HepG2 (cell line): Measurements from ENCODE around the gene A2ML1. TPM values are rescaled to one million over a fixed set of nuclear protein-coding genes. Genes with fewer than 3 reads are reported as not detected.

Experiments
- ATAC-seq: fragments of 200-7000 bp; cut with Tn5 transposase; 3 replicates; pipeline ENCODE4 v1.9.1; 2020; ENCODE audit warnings: mild to moderate bottlenecking, moderate library complexity
- BruUV-seq: library from RNA; stranded (reverse); fragments of 400-500 nt; replicated peaks from 2 replicates; lab custom pipeline; 2021; lab: Mats Ljungman, UMichigan
- CTCF ChIA-PET: fragments of 300-600 bp; formaldehyde crosslinking; extraction: SDS; loops from one replicate; lab custom pipeline; 2021; ENCODE audit warnings: low total read pairs, inconsistent platforms, low intra/inter-chr PET ratio; lab: Yijun Ruan, JAX
- POLR2A ChIA-PET: fragments of 350-600 bp; sonication (Branson Sonifier 250); formaldehyde crosslinking; loops from one replicate; lab custom pipeline; 2020; ENCODE audit warnings: antibody characterized with exemption, inconsistent platforms; lab: Yijun Ruan, JAX
- DNase-seq: peaks from one replicate; pipeline ENCODE4 v3.0.0-alpha.2; 2015; ENCODE audit warnings: low spot score
- FAIRE-seq: peaks from 3 replicates; lab custom pipeline; 2011; peaks lifted over from hg19 to GRCh38; lab: Jason Lieb, UNC
- H2AFZ ChIP-seq: one replicate; pipeline ENCODE4 v1.6.1; 2011; ENCODE audit warnings: low read length, inconsistent platforms
- H3K27ac ChIP-seq: fragments of 300-600 bp; 3 replicates; pipeline ENCODE4 v1.8.0; 2011; ENCODE audit warnings: mixed run types, mild to moderate bottlenecking, mixed read lengths, low read length, inconsistent platforms; ENCODE audit not compliant: insufficient read depth; ENCODE audit errors: extremely low read length
- H3K27me3 ChIP-seq, 2 experiments: fragments of 200-600 bp in 1 of 2; 2 replicates in 1 of 2; 3 replicates in 1 of 2; pipeline versions ENCODE4 v1.6.0 to v1.8.0; 2011; ENCODE audit warnings: low read length in 2 of 2, mild to moderate bottlenecking in 2 of 2, moderate library complexity in 2 of 2, inconsistent platforms in 1 of 2; ENCODE audit not compliant: insufficient read depth in 2 of 2, control insufficient read depth in 1 of 2
- H3K36me3 ChIP-seq, 2 experiments: fragments of 200-600 bp in 1 of 2; replicated peaks in 1 of 2; 2 replicates in 1 of 2; 3 replicates in 1 of 2; pipeline versions ENCODE4 v1.5.1 to v1.8.0; 2011; ENCODE audit warnings: low read length in 2 of 2, inconsistent platforms in 1 of 2; ENCODE audit not compliant: insufficient read depth in 2 of 2, control insufficient read depth in 1 of 2
- H3K4me1 ChIP-seq: 2 replicates; pipeline ENCODE4 v1.5.1; 2012; ENCODE audit warnings: low read length, inconsistent platforms; ENCODE audit not compliant: insufficient read depth
- H3K4me2 ChIP-seq: 2 replicates; pipeline ENCODE4 v1.6.0; 2011; ENCODE audit warnings: low read depth, low read length, inconsistent platforms
- H3K4me3 ChIP-seq, 3 experiments: fragments of 200-600 bp in 1 of 3; sonication (generic), shearing (Covaris generic) in 1 of 3; replicated peaks in 1 of 3; 2 replicates each; pipeline ENCODE4 v1.5.1; 2011 to 2016; ENCODE audit warnings: low read length in 3 of 3, inconsistent platforms in 2 of 3, low read depth in 2 of 3, mild to moderate bottlenecking in 2 of 3, control low read depth in 1 of 3, mixed read lengths in 1 of 3; ENCODE audit not compliant: insufficient read depth in 1 of 3
- H3K79me2 ChIP-seq: one replicate; pipeline ENCODE4 v1.6.1; 2011; ENCODE audit warnings: low read length, inconsistent platforms; ENCODE audit not compliant: insufficient read depth
- H3K9ac ChIP-seq: 2 replicates; pipeline ENCODE4 v1.6.0; 2011; ENCODE audit warnings: mild to moderate bottlenecking, low read depth, low read length, inconsistent platforms; ENCODE audit not compliant: insufficient read depth
- H3K9me3 ChIP-seq: 2 replicates; pipeline ENCODE4 v1.5.1; 2012; ENCODE audit warnings: mild to moderate bottlenecking, low read length
- H4K20me1 ChIP-seq: 2 replicates; pipeline ENCODE4 v1.6.0; 2011; ENCODE audit warnings: inconsistent platforms, mild to moderate bottlenecking, low read length, moderate library complexity; ENCODE audit not compliant: insufficient read depth
- BCL6 ChIP-seq: IDR thresholded peaks from 2 replicates; pipeline ENCODE4 v1.6.1; 2016; ENCODE audit warnings: missing genetic modification reagents, missing compliant biosample characterization
- CREB1 ChIP-seq, 2 experiments: fragments of 450-650 bp in 1 of 2; IDR thresholded peaks; 2 replicates each; pipeline ENCODE4 v1.6.1; 2016 to 2017; ENCODE audit warnings: control low read depth in 1 of 2, mild to moderate bottlenecking in 1 of 2, missing compliant biosample characterization in 1 of 2, missing genetic modification characterization in 1 of 2
- ELF1 ChIP-seq: sonication (generic); formaldehyde crosslinking; IDR thresholded peaks from 2 replicates; pipeline ENCODE4 v1.4.0; 2020; ENCODE audit warnings: missing genetic modification reagents
- GABPB1 ChIP-seq: IDR thresholded peaks from 2 replicates; pipeline ENCODE4 v1.6.1; 2016; ENCODE audit warnings: mild to moderate bottlenecking, missing genetic modification reagents, moderate library complexity, missing compliant biosample characterization
- GRHL1 ChIP-seq: sonication (generic); formaldehyde crosslinking; conservative IDR thresholded peaks from 2 replicates; pipeline ENCODE4 v1.8.0; 2022; ENCODE audit warnings: missing genetic modification reagents
- HNRNPLL ChIP-seq: fragments of 200-400 bp; formaldehyde crosslinking; IDR thresholded peaks from 2 replicates; pipeline ENCODE4 v1.6.1; 2017; ENCODE audit warnings: mild to moderate bottlenecking, low read depth, low read length; ENCODE audit not compliant: poor library complexity, severe bottlenecking
- KLF16 ChIP-seq, 2 experiments: sonication (generic) in 1 of 2; formaldehyde crosslinking in 1 of 2; IDR thresholded peaks; 2 replicates each; pipeline versions ENCODE4 v1.6.1 to v1.8.0; 2016 to 2023; ENCODE audit warnings: missing genetic modification reagents in 2 of 2, missing compliant biosample characterization in 1 of 2
- KMT2A ChIP-seq: sonication (generic); formaldehyde crosslinking; IDR thresholded peaks from 2 replicates; pipeline ENCODE4 v1.4.0; 2020; ENCODE audit warnings: missing genetic modification reagents
- MTA1 ChIP-seq: sonication (generic); formaldehyde crosslinking; IDR thresholded peaks from 2 replicates; pipeline ENCODE4 v1.4.0; 2020; ENCODE audit warnings: missing genetic modification reagents, mild to moderate bottlenecking, borderline replicate concordance
- NCOR1 ChIP-seq: fragments of 200-600 bp; sonication (generic); IDR thresholded peaks from 2 replicates; pipeline ENCODE4 v1.7.0; 2017; ENCODE audit warnings: antibody characterized with exemption, low read length, borderline replicate concordance
- TBL1XR1 ChIP-seq: fragments of 150-350 bp; IDR thresholded peaks from 2 replicates; pipeline ENCODE4 v1.6.1; 2014; ENCODE audit warnings: borderline replicate concordance, low read length; ENCODE audit not compliant: partially characterized antibody
- ZBED4 ChIP-seq: sonication (generic); formaldehyde crosslinking; IDR thresholded peaks from 2 replicates; pipeline ENCODE4 v1.4.0; 2020; ENCODE audit warnings: missing genetic modification reagents, borderline replicate concordance
- ZEB1 ChIP-seq: IDR thresholded peaks from 2 replicates; pipeline ENCODE4 v1.6.1; 2012; ENCODE audit warnings: mild to moderate bottlenecking, low read depth, inconsistent platforms; ENCODE audit not compliant: insufficient replicate concordance
- ZSCAN9 ChIP-seq: IDR thresholded peaks from 2 replicates; pipeline ENCODE4 v1.6.1; 2016; ENCODE audit warnings: borderline replicate concordance
- WGBS: methylation state at CpG from one replicate; pipeline ENCODE4 v1.1.6; 2017; ENCODE audit warnings: low lambda C conversion rate; 5-methylcytosine and 5-hydroxymethylcytosine counted together
- in situ Hi-C: cut with HindIII; loops from 2 replicates; pipeline ENCODE4 v1.10.0; 2017; ENCODE audit warnings: low pct_unique_long_range_greater_than_20kb; ENCODE audit not compliant: extremely low pct_ligation_motif_present
- intact Hi-C: fragments of 100-400 bp; cut with micrococcal nuclease; formaldehyde crosslinking; loops from one replicate; pipeline ENCODE4 v1.10.0; 2022; ENCODE audit not compliant: unreplicated experiment
- polyA plus RNA-seq, 8 experiments: library from polyadenylated mRNA; depleted of rRNA in 3 of 8; stranded (reverse) in 7 of 8; unstranded in 1 of 8; fragments of >200 nt; fragmentation: Illumina TruSeq in 4 of 8; extraction: Trizol in 4 of 8; gene quantifications; 2 replicates each; pipeline versions ENCODE4 v1.2.1 to v1.2.3, GENCODE V29; 2011 to 2016; ENCODE audit warnings: low read depth in 4 of 8, missing spikeins in 1 of 8, mixed read lengths in 1 of 8; ENCODE audit not compliant: insufficient read depth in 1 of 8
- total RNA-seq, 5 experiments: library from RNA; depleted of rRNA; stranded (reverse); fragments of >200 nt; fragmentation: Illumina TruSeq; extraction: Trizol; gene quantifications; 2 replicates each; pipeline ENCODE4 v1.2.3, GENCODE V29; 2016; ENCODE audit warnings: low read depth in 1 of 5

A2ML1 gene
- total and polyA plus RNA-seq, 2 of the 13 experiments (the other 11 are each of a cell fraction or from before 2014, with no cell fraction given) = not detected

DNA sequence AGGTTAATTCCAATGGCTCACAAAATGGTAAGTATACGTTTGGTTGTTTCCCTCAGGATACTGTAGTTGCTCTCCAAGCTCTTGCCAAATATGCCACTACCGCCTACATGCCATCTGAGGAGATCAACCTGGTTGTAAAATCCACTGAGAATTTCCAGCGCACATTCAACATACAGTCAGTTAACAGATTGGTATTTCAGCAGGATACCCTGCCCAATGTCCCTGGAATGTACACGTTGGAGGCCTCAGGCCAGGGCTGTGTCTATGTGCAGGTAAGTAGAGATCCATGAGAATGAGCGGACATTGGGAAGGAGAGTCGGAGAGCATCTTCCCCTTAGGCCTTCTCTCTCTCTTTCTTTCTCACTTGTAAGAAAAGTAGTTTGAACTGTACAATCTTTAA is 45.4 kb downstream of the A2ML1 start:
- ATAC-seq = no peak
- POLR2A ChIA-PET = no interaction called here
- CTCF ChIA-PET = no interaction called here
- 2% methylated on average over 6 of the region's 6 CpGs for WGBS
- in situ Hi-C loops (no loop called here), intact Hi-C loops (no loop called here)
- H3K4me1 ChIP-seq = no peaks in the 10 kb centered on the region
- no peak overlapping the region for H2AFZ ChIP-seq
- H3K9ac ChIP-seq = no peak overlapping the region
- no peak overlapping the region for H3K4me2 ChIP-seq
- BruUV-seq = no TSS peak
- H3K9me3 ChIP-seq = no peaks in the 10 kb centered on the region
- H3K4me3 ChIP-seq = no peak overlapping the region
- no peaks in the 10 kb centered on the region for H3K36me3 ChIP-seq
- no peak for DNase-seq
- no peak for FAIRE-seq
- no peaks in the 10 kb centered on the region for H4K20me1 ChIP-seq
- no peaks in the 10 kb centered on the region for H3K79me2 ChIP-seq
- no peak overlapping the region for H3K27ac ChIP-seq
- H3K27me3 ChIP-seq = peaks cover 3 to 12% of the 10 kb centered on the region in 2 experiments; a peak in 3 of 5 replicates
- TF ChIP-seq ZSCAN9 (CRISPR knock-in tag) = no peak
- no peak for TF ChIP-seq TBL1XR1
- TF ChIP-seq ZEB1 = no peak
- no peak for TF ChIP-seq NCOR1
- TF ChIP-seq KLF16 (CRISPR knock-in tag; IDR thresholded peaks at IDR 0.05) = no peak
- no peak for TF ChIP-seq ELF1

- no peaks in the 10 kb centered on the region for H3K36me3 ChIP-seq
- BruUV-seq = no TSS peak
- intact Hi-C loops (no loop called here), in situ Hi-C loops (no loop called here)
- H3K4me1 ChIP-seq = no peaks in the 10 kb centered on the region
- no peak overlapping the region for H3K4me3 ChIP-seq
- no peak overlapping the region for H3K4me2 ChIP-seq
- no peak overlapping the region for H3K27ac ChIP-seq
- ChIA-PET POLR2A (no interaction called here), CTCF (no interaction called here)
- H4K20me1 ChIP-seq = no peaks in the 10 kb centered on the region
- H2AFZ ChIP-seq = no peak overlapping the region
- DNase-seq (no peak), FAIRE-seq (no peak), ATAC-seq (no peak)
- no peaks in the 10 kb centered on the region for H3K79me2 ChIP-seq
- H3K27me3 ChIP-seq = peaks cover 3 to 12% of the 10 kb centered on the region in 2 experiments; a peak in 4 of 5 replicates
- no peak overlapping the region for H3K9ac ChIP-seq
- WGBS = 0% methylated on average over 1 of the region's 1 CpG
- H3K9me3 ChIP-seq = no peaks in the 10 kb centered on the region
- TF ChIP-seq GABPB1 (CRISPR knock-in tag) = no peak
- no peak for TF ChIP-seq GRHL1 (CRISPR knock-in tag)
- no peak for TF ChIP-seq ZBED4 (CRISPR knock-in tag)
- no peak for TF ChIP-seq KMT2A (CRISPR knock-in tag)
- TF ChIP-seq BCL6 (CRISPR knock-in tag) = no peak
- TF ChIP-seq CREB1 (IDR thresholded peaks at IDR 0.05) = no peak
- no peak for TF ChIP-seq CREB1 (CRISPR knock-in tag; IDR thresholded peaks at IDR 0.05)
- no peak for TF ChIP-seq MTA1 (CRISPR knock-in tag)
- no peak for TF ChIP-seq HNRNPLL
Observed at GRCh38 chr12:8870586-8870985, 48.2 kb downstream of the A2ML1 start.
